SK-N-SH (cell line): ENCODE results near the gene TMCO5A.

ENCODE experiments used
- EP300 ChIP-seq, 2 experiments: IDR thresholded peaks; 2 replicates each; pipeline versions ENCODE4 v1.4.0 to v1.6.1; 2012; ENCODE audit warnings: borderline replicate concordance in 1 of 2, low read depth in 1 of 2, low read length in 1 of 2
- EZH2phosphoT487 ChIP-seq: fragments of 200-600 bp; sonication (generic); IDR thresholded peaks from 2 replicates; pipeline ENCODE4 v1.6.1; 2017; ENCODE audit warnings: low read depth, mixed run types, mild to moderate bottlenecking, antibody characterized with exemption, moderate library complexity, borderline replicate concordance
- FOSL2 ChIP-seq: IDR thresholded peaks from 2 replicates; pipeline ENCODE4 v1.4.0; 2012; ENCODE audit warnings: low read depth, mild to moderate bottlenecking, moderate library complexity, borderline replicate concordance
- TAF1 ChIP-seq: IDR thresholded peaks from 2 replicates; pipeline ENCODE4 v1.6.1; 2012; ENCODE audit warnings: low read depth, mild to moderate bottlenecking, low read length, moderate library complexity, borderline replicate concordance
- TF ChIP-seq, protein P1 (sequence below): fragments of 200-600 bp; sonication (generic); IDR thresholded peaks from 2 replicates; pipeline ENCODE4 v1.6.1; 2017; ENCODE audit warnings: antibody characterized with exemption, mild to moderate bottlenecking, moderate library complexity
- TF ChIP-seq, protein P2 (sequence below): IDR thresholded peaks from 2 replicates; pipeline ENCODE4 v1.4.0; 2012; ENCODE audit warnings: low read depth
- TF ChIP-seq, protein P3 (sequence below): IDR thresholded peaks from 2 replicates; pipeline ENCODE4 v1.6.1; 2012; ENCODE audit warnings: mild to moderate bottlenecking, low read depth, low read length, moderate library complexity
- TF ChIP-seq, protein P4 (sequence below): IDR thresholded peaks from 2 replicates; pipeline ENCODE4 v1.4.0; 2012; ENCODE audit warnings: low read depth, borderline replicate concordance

DNA sequence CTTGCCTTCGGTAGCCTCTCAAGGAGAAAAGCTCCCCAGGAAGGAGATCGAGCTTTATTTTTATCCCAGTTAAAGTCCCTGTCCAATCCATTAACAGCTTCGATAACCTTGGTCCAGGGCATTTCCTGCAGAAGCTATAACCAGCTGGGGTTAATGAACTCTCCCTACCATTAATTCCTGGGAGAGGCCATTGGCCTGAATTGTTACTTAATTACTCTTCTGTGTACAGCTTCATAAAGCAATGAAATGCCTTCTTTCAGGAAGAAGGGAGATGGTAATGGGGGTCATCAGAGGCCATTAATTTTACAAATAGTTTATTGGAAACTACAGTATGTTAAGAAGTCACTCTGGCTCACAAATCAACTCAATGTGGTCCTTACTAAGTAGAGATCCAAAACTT, 1.9 kb upstream of the TMCO5A start:
- TF ChIP-seq, protein P1, sequence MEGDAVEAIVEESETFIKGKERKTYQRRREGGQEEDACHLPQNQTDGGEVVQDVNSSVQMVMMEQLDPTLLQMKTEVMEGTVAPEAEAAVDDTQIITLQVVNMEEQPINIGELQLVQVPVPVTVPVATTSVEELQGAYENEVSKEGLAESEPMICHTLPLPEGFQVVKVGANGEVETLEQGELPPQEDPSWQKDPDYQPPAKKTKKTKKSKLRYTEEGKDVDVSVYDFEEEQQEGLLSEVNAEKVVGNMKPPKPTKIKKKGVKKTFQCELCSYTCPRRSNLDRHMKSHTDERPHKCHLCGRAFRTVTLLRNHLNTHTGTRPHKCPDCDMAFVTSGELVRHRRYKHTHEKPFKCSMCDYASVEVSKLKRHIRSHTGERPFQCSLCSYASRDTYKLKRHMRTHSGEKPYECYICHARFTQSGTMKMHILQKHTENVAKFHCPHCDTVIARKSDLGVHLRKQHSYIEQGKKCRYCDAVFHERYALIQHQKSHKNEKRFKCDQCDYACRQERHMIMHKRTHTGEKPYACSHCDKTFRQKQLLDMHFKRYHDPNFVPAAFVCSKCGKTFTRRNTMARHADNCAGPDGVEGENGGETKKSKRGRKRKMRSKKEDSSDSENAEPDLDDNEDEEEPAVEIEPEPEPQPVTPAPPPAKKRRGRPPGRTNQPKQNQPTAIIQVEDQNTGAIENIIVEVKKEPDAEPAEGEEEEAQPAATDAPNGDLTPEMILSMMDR: no peak
- TF ChIP-seq EZH2phosphoT487: no peak
- TF ChIP-seq FOSL2: no peak
- TF ChIP-seq, protein P2, sequence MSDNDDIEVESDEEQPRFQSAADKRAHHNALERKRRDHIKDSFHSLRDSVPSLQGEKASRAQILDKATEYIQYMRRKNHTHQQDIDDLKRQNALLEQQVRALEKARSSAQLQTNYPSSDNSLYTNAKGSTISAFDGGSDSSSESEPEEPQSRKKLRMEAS: no peak
- TF ChIP-seq, protein P3, sequence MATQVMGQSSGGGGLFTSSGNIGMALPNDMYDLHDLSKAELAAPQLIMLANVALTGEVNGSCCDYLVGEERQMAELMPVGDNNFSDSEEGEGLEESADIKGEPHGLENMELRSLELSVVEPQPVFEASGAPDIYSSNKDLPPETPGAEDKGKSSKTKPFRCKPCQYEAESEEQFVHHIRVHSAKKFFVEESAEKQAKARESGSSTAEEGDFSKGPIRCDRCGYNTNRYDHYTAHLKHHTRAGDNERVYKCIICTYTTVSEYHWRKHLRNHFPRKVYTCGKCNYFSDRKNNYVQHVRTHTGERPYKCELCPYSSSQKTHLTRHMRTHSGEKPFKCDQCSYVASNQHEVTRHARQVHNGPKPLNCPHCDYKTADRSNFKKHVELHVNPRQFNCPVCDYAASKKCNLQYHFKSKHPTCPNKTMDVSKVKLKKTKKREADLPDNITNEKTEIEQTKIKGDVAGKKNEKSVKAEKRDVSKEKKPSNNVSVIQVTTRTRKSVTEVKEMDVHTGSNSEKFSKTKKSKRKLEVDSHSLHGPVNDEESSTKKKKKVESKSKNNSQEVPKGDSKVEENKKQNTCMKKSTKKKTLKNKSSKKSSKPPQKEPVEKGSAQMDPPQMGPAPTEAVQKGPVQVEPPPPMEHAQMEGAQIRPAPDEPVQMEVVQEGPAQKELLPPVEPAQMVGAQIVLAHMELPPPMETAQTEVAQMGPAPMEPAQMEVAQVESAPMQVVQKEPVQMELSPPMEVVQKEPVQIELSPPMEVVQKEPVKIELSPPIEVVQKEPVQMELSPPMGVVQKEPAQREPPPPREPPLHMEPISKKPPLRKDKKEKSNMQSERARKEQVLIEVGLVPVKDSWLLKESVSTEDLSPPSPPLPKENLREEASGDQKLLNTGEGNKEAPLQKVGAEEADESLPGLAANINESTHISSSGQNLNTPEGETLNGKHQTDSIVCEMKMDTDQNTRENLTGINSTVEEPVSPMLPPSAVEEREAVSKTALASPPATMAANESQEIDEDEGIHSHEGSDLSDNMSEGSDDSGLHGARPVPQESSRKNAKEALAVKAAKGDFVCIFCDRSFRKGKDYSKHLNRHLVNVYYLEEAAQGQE: no peak
- TF ChIP-seq, protein P4, sequence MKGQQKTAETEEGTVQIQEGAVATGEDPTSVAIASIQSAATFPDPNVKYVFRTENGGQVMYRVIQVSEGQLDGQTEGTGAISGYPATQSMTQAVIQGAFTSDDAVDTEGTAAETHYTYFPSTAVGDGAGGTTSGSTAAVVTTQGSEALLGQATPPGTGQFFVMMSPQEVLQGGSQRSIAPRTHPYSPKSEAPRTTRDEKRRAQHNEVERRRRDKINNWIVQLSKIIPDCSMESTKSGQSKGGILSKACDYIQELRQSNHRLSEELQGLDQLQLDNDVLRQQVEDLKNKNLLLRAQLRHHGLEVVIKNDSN: no peak
- TF ChIP-seq TAF1: no peak
- no peak for TF ChIP-seq EP300 (IDR thresholded peaks at IDR 0.05; ENCODE audit: borderline replicate concordance in 1 of 2, low read depth in 1 of 2, low read length in 1 of 2)
